Right hindlimb (tissue), 1 donor: ENCODE results near the gene SHISA6.
A peak's percentile ranks its signal among the peaks of the same experiment; 100 is the strongest.
"Not testable (repeated sequence)": the region's sequence is repeated elsewhere in the genome, so short reads cannot be mapped to it uniquely, and the experiment has no call there.

Source experiments
- DNase-seq: peaks from one replicate; pipeline ENCODE4 v3.0.0-alpha.2; 2018

Gene SHISA6

GRCh38 chr17:11303773-11304394 lies 62.9 kb downstream of the SHISA6 start:
- DNase-seq = no peak

- DNase-seq = no peak
Observed at GRCh38 chr17:11304568-11304967, 63.6 kb downstream of the SHISA6 start.

GRCh38 chr17:11305524-11305923 lies 64.5 kb downstream of the SHISA6 start:
- no peak for DNase-seq

DNA sequence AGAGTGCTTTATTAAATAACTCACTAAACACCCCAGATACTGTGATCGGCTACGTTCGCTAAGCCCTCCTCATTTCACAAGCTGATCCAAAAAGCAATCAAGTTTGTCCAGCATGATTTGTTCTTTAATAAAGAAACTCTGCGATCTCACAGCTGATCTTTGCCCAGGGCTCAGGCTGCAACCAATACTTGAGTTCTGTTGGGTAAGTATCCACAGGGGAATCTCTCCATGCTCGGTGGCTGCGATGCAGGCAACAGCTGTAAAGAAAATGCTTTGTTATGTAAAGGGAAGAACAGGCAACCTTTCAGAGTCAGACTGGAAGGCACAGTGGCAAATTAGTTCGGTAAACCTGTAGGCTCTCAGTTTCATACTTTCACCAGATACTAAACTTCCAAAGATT lies 67.5 kb downstream of the SHISA6 start:
- DNase-seq = no peak

DNA sequence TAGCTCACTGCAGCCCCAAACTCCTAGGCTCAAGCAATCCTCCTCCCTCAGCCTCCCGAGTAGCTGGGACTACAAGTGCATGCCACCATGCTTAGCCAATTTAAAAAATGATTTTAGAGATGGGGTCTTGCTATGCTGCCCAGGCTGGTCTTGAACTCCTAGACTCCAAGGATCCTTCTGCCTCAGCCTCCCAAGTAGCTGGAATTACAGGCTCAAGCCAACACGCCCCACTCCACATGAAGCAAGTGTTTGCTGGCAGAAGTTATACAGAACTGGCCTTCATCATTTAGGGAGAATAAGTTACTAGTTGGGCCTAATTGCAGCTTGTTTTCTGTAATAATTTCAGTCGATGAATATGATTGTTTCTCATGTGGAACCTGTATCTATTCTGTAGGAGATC lies 68.0 kb downstream of the SHISA6 start:
- no peak for DNase-seq

DNA sequence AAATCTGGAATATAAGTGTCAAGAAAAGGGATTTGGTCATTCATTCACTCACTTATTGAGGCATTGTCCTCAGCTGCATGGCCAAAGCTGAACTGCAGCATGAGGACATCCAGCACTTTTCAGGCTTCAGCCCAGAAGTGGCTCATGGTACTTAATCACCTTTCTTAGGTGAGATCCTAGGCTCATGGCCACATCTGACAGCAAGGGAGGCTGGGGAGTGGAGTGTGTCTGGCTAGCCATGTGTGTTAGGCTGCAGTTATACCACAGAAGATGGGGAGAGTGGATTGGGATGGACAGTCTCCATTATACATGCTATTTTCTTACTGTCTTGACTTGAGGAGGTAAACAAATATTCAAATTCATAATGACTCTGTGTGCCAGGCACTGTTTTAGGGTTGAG lies 68.8 kb downstream of the SHISA6 start:
- DNase-seq = no peak

- DNase-seq = not testable (repeated sequence)
Observed at GRCh38 chr17:11316451-11316850, 75.4 kb downstream of the SHISA6 start.

DNA sequence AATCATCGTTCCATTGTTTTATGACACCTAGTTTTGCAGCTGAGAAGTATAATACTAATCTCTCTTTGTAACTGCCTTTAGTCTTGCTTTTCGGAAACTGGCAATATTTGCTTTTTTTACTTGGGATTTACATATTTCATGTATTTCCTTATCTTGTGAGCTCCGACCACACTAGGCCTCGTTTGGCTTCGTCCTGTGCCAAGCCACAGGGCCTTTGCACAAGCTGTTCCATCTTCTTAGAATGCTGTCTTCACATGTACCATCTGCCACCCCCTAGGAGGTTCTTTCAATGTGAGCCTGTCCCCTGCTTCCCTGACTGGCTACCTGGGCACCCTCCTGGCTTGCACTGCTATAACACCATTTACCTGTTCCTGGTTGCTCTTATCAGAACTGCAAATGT lies 77.2 kb downstream of the SHISA6 start:
- DNase-seq = no peak

DNA sequence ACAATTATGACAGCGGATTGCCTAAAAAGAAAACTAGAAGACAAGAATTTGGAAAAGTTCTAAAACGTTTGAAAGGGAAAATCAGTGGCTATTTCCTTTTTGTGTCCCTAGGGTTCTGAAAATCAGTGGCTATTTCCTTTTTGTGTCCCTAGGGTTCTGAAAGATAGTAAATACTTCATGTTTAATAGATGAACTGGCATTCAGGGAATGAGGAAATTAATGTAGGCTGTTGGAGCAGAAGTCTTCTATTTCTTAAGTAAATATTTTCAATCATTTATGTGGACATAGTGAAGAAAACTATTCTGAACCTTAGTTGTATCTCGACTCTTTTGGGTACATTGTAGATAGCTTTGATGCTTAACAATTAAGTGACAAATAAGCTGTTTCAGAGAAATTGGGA lies 78.9 kb downstream of the SHISA6 start:
- no peak for DNase-seq

DNA sequence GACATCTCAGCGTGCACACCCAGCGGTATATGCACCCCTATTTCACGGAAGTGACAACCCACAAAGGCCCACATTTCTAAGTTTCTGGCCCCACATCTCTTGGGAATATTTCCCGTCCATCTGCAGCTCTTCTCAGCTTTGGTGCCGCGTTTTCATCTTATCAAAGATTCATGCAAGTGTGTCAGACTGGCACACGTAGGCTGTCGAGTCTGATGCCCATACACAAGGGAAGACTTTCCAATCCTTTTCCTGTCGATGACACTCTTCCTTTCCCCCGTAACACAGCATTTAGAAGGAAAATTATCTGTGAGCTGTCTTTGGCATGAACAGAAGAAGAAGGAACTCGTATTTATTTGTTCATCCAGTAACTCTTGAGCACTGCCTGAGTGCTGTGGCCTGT lies 83.0 kb downstream of the SHISA6 start:
- DNase-seq = no peak

- DNase-seq = no peak
Observed at GRCh38 chr17:11324846-11325420, 83.9 kb downstream of the SHISA6 start.

GRCh38 chr17:11326492-11326891 lies 85.5 kb downstream of the SHISA6 start:
- no peak for DNase-seq

GRCh38 chr17:11328770-11329169 lies 87.8 kb downstream of the SHISA6 start:
- no peak for DNase-seq

- peak; percentile 73 for DNase-seq
Observed at GRCh38 chr17:11330006-11330405, 89.0 kb downstream of the SHISA6 start.

DNA sequence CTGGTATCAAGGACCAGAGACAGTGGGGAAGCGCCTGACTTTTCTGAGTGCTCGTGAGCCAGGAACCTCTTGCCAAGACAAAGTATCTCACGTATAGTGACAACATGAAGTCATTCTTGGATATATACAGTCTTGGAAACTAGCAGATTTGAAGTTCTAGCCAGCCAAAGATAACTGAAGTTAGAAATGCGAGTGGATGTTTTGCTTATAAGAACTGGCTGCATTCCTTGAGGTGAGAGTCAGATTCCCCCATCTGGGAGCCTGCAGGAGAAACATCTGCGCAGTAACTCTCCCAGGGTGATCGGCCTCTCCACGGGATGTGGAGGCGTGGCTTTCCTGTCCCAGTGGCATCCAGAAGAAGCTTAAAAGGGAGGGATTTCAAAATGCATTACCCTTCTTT lies 89.8 kb downstream of the SHISA6 start:
- peak; percentile 79 for DNase-seq

- no peak for DNase-seq
Observed at GRCh38 chr17:11331547-11332513, 90.8 kb downstream of the SHISA6 start.

DNA sequence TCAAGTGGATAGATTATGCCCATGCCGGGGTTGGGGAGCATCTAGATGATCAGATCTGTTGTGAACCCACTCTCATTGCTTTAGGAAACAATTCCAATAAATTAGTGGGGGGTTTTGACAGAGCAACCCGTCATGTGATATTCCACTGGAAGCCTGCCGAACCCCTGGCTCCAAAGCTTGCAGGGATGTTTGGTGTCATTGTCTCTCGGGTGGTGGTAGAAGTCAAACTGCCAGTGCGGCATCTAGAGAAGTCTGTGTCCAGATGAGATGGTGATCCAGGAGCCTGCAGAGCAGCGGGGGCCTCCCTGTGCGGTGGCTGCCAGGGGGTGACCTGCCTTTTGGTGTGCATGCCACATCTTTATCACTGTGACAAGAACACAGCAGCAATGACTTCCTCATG lies 91.7 kb downstream of the SHISA6 start:
- DNase-seq = no peak

DNA sequence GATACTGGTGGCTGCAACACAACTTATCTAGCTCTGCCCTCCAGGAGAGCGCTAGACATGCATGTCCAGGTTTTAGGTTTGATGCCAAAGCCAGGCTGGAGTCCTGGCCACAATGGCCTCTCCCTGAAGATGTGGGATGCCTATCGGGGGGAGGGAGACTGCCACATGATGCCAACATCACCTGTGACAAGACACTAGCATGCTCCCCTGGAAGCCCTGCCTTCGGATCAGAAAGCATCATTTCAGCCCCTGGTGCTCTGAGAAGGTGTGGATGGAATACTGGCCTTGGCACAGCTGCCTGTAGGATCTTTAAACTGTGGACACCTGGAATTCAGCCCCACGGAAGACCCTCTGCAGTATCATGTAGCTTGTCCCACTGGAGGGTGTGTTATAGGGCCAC lies 93.5 kb downstream of the SHISA6 start:
- DNase-seq = no peak

DNA sequence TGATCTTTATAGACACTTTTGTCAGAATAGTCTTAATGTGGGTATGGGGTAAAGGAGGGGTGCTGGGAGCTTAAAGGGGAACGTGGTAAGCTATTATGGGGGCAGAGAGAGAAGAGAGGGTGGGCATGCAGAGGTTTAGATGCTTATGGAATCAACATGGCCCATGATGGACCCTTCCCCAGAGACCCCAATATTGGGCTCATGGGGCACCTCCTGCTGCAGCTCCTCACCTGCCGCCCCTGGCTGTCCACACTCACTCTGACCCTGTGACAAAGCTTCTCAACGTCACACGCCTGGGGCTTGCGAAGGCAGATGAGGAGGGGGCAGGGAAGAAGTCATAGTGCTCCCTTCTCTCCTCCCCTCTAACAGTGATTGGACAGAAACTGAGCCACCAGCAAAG lies 95.3 kb downstream of the SHISA6 start:
- DNase-seq = no peak

GRCh38 chr17:11340803-11341202 lies 99.8 kb downstream of the SHISA6 start:
- DNase-seq = no peak

DNA sequence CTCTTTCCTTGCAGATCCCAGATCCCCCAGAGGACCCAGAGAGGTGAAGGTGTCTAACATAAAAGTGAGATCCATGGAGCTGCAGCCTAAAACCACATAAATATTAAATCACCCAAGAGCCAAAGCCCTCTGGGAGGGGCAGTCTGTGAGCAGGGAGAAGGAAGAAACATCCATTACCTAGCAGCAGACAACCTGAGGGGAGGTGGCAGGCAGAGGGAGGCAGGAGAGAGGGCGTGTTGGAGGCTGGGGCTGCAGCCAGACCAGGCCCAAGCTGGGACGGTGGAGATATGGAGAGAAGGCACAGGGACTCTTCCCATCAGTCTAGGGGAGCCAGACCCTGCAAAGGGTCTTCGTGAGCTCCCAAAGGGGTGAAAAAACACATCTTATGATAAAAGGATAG lies 101.1 kb downstream of the SHISA6 start:
- DNase-seq = no peak

- DNase-seq = no peak
Observed at GRCh38 chr17:11349106-11349505, 108.1 kb downstream of the SHISA6 start.

DNA sequence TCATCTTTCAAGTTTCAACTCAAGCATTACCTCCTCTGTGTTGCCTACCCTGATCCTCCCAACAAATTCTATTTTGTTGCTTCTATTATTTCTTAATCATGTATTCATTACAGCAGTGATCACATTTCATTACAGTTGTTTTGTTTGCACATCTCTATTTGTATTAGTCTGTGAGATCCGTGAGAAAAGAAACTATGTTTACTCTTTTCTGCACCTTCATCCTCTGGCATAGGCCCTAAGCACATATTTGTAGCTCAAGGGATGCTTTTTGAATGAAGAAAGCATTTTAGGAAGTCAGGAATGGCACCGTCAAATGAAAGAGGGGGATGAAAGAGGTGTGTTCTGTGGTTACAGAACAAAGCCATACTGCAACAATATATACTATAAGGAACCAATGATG lies 110.5 kb downstream of the SHISA6 start:
- no peak for DNase-seq

DNA sequence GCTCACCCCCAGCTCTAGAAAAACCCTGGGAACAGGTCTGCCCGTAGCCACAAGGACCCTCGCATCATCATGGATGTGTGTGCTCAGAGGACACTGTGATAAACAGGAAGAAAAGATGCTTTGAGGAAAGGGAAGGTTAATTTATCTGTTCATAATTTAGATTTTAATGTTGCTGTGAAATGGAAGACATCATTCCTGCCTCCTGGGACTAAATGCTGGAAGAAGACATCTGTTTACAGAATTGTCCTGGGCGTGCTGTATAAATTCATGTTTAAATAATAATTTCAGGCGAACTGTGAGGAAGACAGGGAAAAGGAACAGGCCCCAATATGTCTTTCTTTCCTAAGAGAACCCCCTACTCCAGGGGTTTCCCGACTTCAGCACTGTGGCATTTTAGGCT lies 112.6 kb downstream of the SHISA6 start:
- DNase-seq = no peak
